ENCODE results near the gene IQCM.

IQCM gene

GRCh38 chr4:149634368-149634767 lies 181.3 kb downstream of the IQCM start:
- DNase-seq (ENCODE audit: extremely low read depth, insufficient read length), result no peak
- TF ChIP-seq CTCF (IDR thresholded peaks at IDR 0.05; ENCODE audit: insufficient read depth, low read length, poor library complexity, severe bottlenecking), result no peak
- no peak overlapping the region for H3K4me3 ChIP-seq (replicated peaks; ENCODE audit: low read depth, low read length)
- H3K27me3 ChIP-seq (replicated peaks; ENCODE audit: control insufficient read depth, insufficient read depth, low read length), result no peaks in the 10 kb centered on the region
- H3K36me3 ChIP-seq (ENCODE audit: control insufficient read depth, insufficient read depth, low read length), result no peaks in the 10 kb centered on the region

DNA sequence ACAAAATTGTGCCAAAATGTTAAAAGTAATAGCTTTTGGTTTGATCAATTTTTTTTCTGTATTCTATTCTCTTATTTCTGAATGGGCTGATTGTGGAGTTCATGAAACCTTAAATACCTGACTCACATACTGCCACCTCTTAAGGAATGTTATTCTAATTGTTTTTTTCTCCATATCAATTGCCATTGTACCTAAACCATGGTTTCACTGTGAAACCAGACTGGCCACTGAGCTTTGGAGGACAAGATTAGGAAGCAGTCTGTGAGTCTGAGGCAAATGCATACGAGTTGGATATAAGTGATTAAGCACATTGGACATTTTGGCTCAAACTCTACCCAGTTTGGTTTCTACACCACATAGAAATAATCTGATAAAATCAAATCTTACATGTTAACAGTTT lies 184.0 kb downstream of the IQCM start:
- DNase-seq (ENCODE audit: extremely low read depth, insufficient read length), result no peak
- no peaks in the 10 kb centered on the region for H3K36me3 ChIP-seq (ENCODE audit: control insufficient read depth, insufficient read depth, low read length)
- TF ChIP-seq CTCF (IDR thresholded peaks at IDR 0.05; ENCODE audit: insufficient read depth, low read length, poor library complexity, severe bottlenecking), result no peak
- no peaks in the 10 kb centered on the region for H3K27me3 ChIP-seq (replicated peaks; ENCODE audit: control insufficient read depth, insufficient read depth, low read length)
- H3K4me3 ChIP-seq (replicated peaks; ENCODE audit: low read depth, low read length), result no peak overlapping the region

DNA sequence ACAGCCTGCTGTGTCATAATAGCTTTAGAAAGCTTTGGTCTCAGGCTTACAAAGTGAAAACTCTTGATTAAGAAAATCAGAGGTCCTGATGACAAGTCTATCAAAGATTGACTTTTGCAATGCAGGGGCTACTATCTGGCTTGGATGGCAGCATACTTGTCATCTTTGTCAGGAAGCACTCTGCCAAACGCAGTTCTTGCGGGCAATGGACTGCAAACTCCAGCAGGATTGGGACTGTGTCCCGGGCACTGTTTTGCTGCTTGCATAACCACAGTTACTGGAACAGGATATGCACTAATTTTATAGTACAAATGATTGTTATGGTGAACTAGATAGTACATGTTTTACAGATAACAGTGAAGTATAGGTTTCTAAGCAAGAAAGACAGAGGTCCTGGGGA lies 185.6 kb downstream of the IQCM start:
- TF ChIP-seq CTCF (IDR thresholded peaks at IDR 0.05; ENCODE audit: insufficient read depth, low read length, poor library complexity, severe bottlenecking), result no peak
- H3K4me3 ChIP-seq (replicated peaks; ENCODE audit: low read depth, low read length), result no peak overlapping the region
- DNase-seq (ENCODE audit: extremely low read depth, insufficient read length), result no peak
- H3K27me3 ChIP-seq (replicated peaks; ENCODE audit: control insufficient read depth, insufficient read depth, low read length), result no peaks in the 10 kb centered on the region
- H3K36me3 ChIP-seq (ENCODE audit: control insufficient read depth, insufficient read depth, low read length), result no peaks in the 10 kb centered on the region

DNA sequence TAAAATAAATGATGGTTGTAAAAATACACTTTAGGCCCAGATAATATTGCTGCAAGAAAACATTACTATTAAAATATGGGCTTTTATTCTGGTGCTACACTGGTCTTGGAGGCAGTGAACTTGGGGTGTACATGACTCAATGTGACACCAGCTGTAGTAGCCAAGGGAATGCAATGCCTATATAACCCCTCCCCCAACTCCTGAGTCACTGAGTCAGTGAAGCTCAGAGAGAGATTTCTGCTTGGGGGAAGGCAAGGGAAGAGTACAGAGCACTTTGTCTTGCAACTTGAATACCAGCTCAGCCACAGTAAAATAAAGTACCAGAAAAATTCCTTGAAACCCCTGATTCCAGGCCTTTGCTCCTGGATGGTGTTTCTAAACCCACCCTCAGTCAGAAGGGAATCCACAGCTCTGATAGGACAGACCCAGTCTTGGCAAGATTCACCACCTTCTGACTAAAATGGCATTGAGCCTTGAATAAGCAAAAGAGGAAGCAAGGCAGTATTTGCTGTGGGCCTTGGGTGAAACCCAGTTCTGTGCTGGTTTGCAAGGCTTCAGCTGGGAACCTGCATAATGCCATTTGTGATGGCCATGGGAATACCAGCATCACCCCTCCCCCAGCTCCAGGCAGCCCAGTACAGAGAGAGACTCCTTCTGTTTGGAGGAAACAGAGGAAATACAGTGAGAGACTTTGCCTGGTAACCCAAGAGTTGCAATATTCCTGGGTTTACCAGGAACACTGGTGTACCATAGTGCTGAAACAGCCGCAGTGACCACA lies 209.9 kb downstream of the IQCM start:
- DNase-seq (ENCODE audit: extremely low read depth, insufficient read length), result no peak
- no peaks in the 10 kb centered on the region for H3K36me3 ChIP-seq (ENCODE audit: control insufficient read depth, insufficient read depth, low read length)
- H3K4me3 ChIP-seq (replicated peaks; ENCODE audit: low read depth, low read length), result no peak overlapping the region
- no peaks in the 10 kb centered on the region for H3K27me3 ChIP-seq (replicated peaks; ENCODE audit: control insufficient read depth, insufficient read depth, low read length)
- TF ChIP-seq CTCF (IDR thresholded peaks at IDR 0.05; ENCODE audit: insufficient read depth, low read length, poor library complexity, severe bottlenecking), result no peak

DNA sequence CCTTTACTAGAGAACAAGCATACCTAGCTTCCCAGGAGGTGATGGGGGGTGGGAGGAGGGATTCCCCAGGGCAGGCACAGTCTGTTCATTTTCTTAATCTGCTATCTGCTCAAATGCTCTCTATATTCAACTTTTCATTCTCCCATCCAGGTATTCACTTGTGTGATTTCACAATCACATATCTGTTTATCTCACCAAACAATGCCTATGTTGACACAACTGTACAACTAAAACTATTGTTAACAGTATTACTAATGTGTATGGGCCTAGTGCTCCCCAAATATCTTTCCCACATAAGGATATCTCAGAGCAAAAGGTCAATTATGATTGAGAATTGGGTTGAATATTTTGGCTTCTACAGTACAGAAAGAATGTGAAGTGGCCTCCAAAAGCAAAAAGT lies 210.8 kb downstream of the IQCM start:
- TF ChIP-seq CTCF (IDR thresholded peaks at IDR 0.05; ENCODE audit: insufficient read depth, low read length, poor library complexity, severe bottlenecking), result no peak

GRCh38 chr4:149595500-149595899 lies 220.1 kb downstream of the IQCM start:
- Histone ChIP-seq H3K4me3 (replicated peaks; ENCODE audit: low read depth, low read length) (no peak overlapping the region), H3K27me3 (replicated peaks; ENCODE audit: control insufficient read depth, insufficient read depth, low read length) (no peaks in the 10 kb centered on the region), H3K36me3 (ENCODE audit: control insufficient read depth, insufficient read depth, low read length) (no peaks in the 10 kb centered on the region)
- TF ChIP-seq CTCF (IDR thresholded peaks at IDR 0.05; ENCODE audit: insufficient read depth, low read length, poor library complexity, severe bottlenecking), result no peak
- DNase-seq (ENCODE audit: extremely low read depth, insufficient read length), result no peak

More for the DNA sequence above, 210.8 kb downstream of the IQCM start:
- Histone ChIP-seq H3K36me3 (ENCODE audit: control insufficient read depth, insufficient read depth, low read length) (no peaks in the 10 kb centered on the region), H3K27me3 (replicated peaks; ENCODE audit: control insufficient read depth, insufficient read depth, low read length) (no peaks in the 10 kb centered on the region), H3K4me3 (replicated peaks; ENCODE audit: low read depth, low read length) (no peak overlapping the region)
- DNase-seq (ENCODE audit: extremely low read depth, insufficient read length), result no peak
